Epithelial cell of proximal tubule (primary cell): ENCODE data around the gene FTH1. TPM values are rescaled to one million over a fixed set of nuclear protein-coding genes. Genes with fewer than 3 reads are reported as not detected.

Source experiments
- DNase-seq: peaks from one replicate; pipeline ENCODE4 v3.0.0-alpha.2; 2011; ENCODE audit warnings: low read depth
- H3K4me3 ChIP-seq: 2 replicates; pipeline ENCODE4 v1.5.1; 2011; ENCODE audit warnings: low read depth, mild to moderate bottlenecking, low read length
- total RNA-seq: library from RNA; depleted of rRNA; stranded (reverse); fragments of >200 nt; gene quantifications from 2 replicates; pipeline ENCODE4 v1.2.3, GENCODE V29; 2015
- TF ChIP-seq, protein P1 (sequence below): conservative IDR thresholded peaks from 2 replicates; pipeline ENCODE4 v1.5.1; 2012; ENCODE audit warnings: low read depth, mild to moderate bottlenecking, low read length

The FTH1 gene
- total RNA-seq, 1 donor from 2014 or later = 789 TPM

GRCh38 chr11:61945191-61945590 lies 22.2 kb downstream of the FTH1 start:
- TF ChIP-seq, protein P1, sequence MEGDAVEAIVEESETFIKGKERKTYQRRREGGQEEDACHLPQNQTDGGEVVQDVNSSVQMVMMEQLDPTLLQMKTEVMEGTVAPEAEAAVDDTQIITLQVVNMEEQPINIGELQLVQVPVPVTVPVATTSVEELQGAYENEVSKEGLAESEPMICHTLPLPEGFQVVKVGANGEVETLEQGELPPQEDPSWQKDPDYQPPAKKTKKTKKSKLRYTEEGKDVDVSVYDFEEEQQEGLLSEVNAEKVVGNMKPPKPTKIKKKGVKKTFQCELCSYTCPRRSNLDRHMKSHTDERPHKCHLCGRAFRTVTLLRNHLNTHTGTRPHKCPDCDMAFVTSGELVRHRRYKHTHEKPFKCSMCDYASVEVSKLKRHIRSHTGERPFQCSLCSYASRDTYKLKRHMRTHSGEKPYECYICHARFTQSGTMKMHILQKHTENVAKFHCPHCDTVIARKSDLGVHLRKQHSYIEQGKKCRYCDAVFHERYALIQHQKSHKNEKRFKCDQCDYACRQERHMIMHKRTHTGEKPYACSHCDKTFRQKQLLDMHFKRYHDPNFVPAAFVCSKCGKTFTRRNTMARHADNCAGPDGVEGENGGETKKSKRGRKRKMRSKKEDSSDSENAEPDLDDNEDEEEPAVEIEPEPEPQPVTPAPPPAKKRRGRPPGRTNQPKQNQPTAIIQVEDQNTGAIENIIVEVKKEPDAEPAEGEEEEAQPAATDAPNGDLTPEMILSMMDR = no peak
- no peak for DNase-seq

GRCh38 chr11:61940466-61940865 lies 27.0 kb downstream of the FTH1 start:
- TF ChIP-seq, protein P1 = no peak
- H3K4me3 ChIP-seq = no peak overlapping the region
- DNase-seq = no peak

More at GRCh38 chr11:61945191-61945590, 22.2 kb downstream of the FTH1 start:
- H3K4me3 ChIP-seq = no peak overlapping the region

DNA sequence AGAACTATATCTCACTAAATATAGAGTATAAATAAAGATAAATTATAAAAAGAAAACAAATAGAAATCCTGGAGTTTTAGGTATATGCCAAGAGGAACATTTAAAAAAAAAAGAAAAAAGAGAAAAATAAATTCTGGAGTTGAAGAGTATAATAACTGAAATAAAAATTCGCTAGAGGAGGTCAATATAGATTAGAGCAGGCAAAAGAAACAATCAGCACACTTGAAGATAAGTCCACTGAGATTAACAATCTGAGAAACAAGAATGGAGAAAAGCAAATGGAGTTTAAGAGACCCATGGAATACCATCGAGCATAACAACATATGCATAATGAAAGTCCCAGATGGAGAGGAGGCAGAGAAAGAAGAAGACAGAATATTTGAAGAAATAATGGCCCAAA lies 31.6 kb downstream of the FTH1 start:
- DNase-seq = no peak
- TF ChIP-seq, protein P1 = no peak
- no peak overlapping the region for H3K4me3 ChIP-seq

GRCh38 chr11:61930933-61931332 lies 36.5 kb downstream of the FTH1 start:
- H3K4me3 ChIP-seq = no peak overlapping the region
- DNase-seq = no peak
- TF ChIP-seq, protein P1 = no peak

DNA sequence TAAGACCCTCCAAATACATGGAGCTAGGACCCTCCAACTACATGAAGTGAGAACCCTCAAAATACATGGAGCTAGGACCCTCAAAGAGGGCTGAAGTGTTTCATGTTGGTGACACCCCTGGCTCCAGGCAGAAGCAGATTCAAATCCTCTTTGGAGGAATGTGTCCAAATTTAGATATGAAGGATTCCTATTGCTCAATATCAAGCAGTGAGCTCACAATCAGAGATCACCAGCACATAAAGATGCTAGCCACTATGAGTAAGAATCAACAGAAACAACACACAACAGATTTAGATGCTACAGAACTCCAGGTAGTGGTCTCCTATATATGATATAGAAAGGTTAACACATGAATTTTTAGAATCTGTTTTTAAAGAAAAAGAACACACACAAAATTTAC lies 38.8 kb downstream of the FTH1 start:
- TF ChIP-seq, protein P1 = no peak
- no peak overlapping the region for H3K4me3 ChIP-seq
- no peak for DNase-seq

DNA sequence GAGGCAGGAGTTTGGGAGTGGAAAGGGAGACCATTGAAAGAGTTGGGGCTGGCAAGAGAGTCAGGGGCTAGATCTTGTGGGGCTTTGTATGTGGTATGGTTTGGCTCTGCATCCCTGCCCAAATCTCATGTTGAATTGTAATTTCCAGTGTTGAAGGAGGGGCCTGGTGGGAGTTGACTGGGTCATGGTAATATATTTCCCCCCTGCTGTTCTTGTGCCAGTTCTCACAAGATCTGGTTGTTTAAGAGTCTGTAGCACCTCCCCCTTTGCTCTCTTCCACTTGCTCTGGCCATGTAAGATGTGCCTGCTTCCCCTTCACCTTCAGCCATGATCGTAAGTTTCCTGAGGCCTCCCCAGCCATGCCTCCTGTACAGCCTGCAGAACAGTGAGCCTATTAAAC lies 39.9 kb downstream of the FTH1 start:
- no peak for DNase-seq
- TF ChIP-seq, protein P1 = no peak
- no peak overlapping the region for H3K4me3 ChIP-seq

DNA sequence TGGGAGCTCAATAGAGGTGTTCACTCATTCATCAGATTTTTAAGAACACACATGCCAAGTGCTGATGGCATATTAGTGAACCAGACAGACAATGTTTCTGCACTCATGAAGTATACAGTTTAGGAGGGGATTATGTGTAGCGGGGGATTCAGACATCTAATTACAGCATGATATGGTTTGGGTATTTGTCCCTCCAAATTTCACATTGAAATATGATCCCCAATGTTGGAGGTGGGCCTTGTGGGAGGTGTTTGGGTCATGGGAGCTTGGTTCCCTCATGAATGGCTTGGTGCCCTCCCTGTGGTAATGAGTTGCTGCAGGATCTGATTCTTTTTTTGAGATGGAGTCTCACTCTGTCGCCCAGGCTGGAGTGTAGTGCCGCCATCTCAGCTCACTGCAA lies 41.2 kb downstream of the FTH1 start:
- DNase-seq = no peak
- TF ChIP-seq, protein P1 = no peak
- no peak overlapping the region for H3K4me3 ChIP-seq
